KMS-11 (cell line): Measurements from ENCODE around the gene DNAJC13.

ENCODE experiments used
- H2AFZ ChIP-seq: fragments of 200-600 bp; sonication (generic); 2 replicates; pipeline ENCODE4 v1.6.1; 2016; ENCODE audit warnings: antibody characterized with exemption, mixed run types, low read depth
- H3K27ac ChIP-seq: fragments of 200-600 bp; sonication (generic); 2 replicates; pipeline ENCODE4 v1.6.1; 2016; ENCODE audit warnings: mild to moderate bottlenecking, mixed run types
- H3K27me3 ChIP-seq: fragments of 200-600 bp; sonication (generic); 2 replicates; pipeline ENCODE4 v1.6.1; 2017; ENCODE audit warnings: mild to moderate bottlenecking, low read depth, mixed run types, moderate library complexity; ENCODE audit not compliant: insufficient read depth
- H3K36me3 ChIP-seq: fragments of 200-600 bp; sonication (generic); 2 replicates; pipeline ENCODE4 v1.6.1; 2017; ENCODE audit warnings: mild to moderate bottlenecking, mixed run types; ENCODE audit not compliant: insufficient read depth
- H3K4me1 ChIP-seq: fragments of 200-600 bp; sonication (generic); 2 replicates; pipeline ENCODE4 v1.6.1; 2016; ENCODE audit warnings: mild to moderate bottlenecking, low read depth, mixed run types; ENCODE audit not compliant: poor library complexity, severe bottlenecking
- H3K4me2 ChIP-seq: fragments of 200-600 bp; sonication (generic); 2 replicates; pipeline ENCODE4 v1.7.0; 2016; ENCODE audit warnings: mild to moderate bottlenecking, mixed run types
- H3K4me3 ChIP-seq: fragments of 200-600 bp; sonication (generic); IDR thresholded peaks from 2 replicates; pipeline ENCODE4 v1.6.1; 2017; ENCODE audit warnings: low read depth, low read length, mixed read lengths; ENCODE audit not compliant: insufficient read depth
- H3K79me2 ChIP-seq: fragments of 200-600 bp; sonication (generic); 2 replicates; pipeline ENCODE4 v1.6.1; 2016; ENCODE audit warnings: low read depth, mixed run types; ENCODE audit not compliant: insufficient read depth
- H3K9ac ChIP-seq: fragments of 200-600 bp; sonication (generic); 2 replicates; pipeline ENCODE4 v1.6.1; 2016; ENCODE audit warnings: mild to moderate bottlenecking, mixed run types
- H4K20me1 ChIP-seq: fragments of 200-600 bp; sonication (generic); 2 replicates; pipeline ENCODE4 v1.6.1; 2016; ENCODE audit warnings: mild to moderate bottlenecking, mixed run types; ENCODE audit not compliant: insufficient read depth
- TF ChIP-seq, protein P1 (sequence below): fragments of 200-600 bp; sonication (generic); conservative IDR thresholded peaks from 2 replicates; pipeline ENCODE4 v1.6.1; 2017; ENCODE audit warnings: low read depth, mild to moderate bottlenecking, antibody characterized with exemption, low read length, moderate library complexity, mixed read lengths

Gene DNAJC13

DNA sequence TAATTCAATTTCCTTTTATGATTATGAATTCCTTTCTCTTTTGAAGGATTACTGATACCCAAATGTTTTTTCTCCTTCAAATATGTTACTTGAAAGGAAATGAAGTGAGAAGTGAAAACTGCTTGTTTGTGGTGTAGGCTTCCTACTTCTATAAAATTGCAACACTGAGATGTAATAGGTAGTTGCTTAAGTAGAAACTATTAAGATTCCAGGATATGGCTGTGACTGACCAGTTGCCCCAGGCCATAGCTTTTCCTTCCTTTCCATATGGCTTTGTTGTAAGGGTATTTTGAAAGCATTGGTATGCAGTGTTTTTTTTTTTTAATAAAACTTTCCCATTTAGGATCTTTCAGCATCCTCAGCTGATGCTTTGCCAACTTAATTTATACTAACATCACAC is 28.5 kb downstream of the DNAJC13 start:
- H3K36me3 ChIP-seq, result no peaks in the 10 kb centered on the region
- peaks cover 4% of the 10 kb centered on the region; the same call in 1 of the 2 replicates for H3K79me2 ChIP-seq
- H4K20me1 ChIP-seq, result no peaks in the 10 kb centered on the region
- TF ChIP-seq, protein P1, sequence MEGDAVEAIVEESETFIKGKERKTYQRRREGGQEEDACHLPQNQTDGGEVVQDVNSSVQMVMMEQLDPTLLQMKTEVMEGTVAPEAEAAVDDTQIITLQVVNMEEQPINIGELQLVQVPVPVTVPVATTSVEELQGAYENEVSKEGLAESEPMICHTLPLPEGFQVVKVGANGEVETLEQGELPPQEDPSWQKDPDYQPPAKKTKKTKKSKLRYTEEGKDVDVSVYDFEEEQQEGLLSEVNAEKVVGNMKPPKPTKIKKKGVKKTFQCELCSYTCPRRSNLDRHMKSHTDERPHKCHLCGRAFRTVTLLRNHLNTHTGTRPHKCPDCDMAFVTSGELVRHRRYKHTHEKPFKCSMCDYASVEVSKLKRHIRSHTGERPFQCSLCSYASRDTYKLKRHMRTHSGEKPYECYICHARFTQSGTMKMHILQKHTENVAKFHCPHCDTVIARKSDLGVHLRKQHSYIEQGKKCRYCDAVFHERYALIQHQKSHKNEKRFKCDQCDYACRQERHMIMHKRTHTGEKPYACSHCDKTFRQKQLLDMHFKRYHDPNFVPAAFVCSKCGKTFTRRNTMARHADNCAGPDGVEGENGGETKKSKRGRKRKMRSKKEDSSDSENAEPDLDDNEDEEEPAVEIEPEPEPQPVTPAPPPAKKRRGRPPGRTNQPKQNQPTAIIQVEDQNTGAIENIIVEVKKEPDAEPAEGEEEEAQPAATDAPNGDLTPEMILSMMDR, result no peak
- H3K4me3 ChIP-seq, result no peak overlapping the region
- peaks cover 68% of the 10 kb centered on the region for H3K4me1 ChIP-seq
- no peak overlapping the region for H3K27ac ChIP-seq
- peak overlapping the region; percentile 22 for H3K4me2 ChIP-seq
- no peak overlapping the region for H3K9ac ChIP-seq
- no peaks in the 10 kb centered on the region for H3K27me3 ChIP-seq
- no peak overlapping the region for H2AFZ ChIP-seq

DNA sequence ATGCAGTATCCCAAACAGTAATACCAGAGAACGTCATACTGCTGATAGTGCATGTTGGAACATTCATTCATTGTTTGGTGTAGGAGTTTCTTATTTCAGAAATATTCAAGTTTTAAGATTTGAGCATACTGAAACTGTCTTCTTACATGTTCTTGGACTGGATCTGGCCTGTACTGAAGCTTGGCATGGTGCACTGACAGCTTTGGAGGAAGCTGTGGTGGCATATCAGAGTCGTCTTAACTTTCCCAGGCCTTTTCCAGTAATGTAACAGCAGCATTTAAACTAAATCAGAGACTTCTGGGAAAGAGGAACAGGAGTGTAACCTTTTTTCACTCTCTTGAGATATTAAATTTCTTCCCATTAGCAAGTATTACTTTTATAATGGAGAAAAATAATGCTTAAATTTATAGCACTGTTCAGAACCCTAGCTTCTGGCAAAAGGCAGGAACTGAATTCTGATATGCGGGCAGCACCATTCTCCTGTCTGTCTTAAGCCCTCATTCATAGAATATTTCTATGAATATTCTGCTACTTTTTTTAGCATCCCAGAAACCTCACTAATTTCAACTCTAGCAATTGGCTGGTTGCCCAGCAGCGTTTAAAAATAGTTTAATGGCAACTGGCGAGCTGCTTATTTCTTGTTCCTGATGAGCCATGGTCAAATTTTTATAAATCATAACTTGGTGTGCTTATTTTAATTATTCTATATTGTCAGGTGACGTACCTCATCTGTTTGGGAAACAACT is 31.1 kb downstream of the DNAJC13 start:
- H3K27ac ChIP-seq, result peak overlapping the region; percentile 77
- no peaks in the 10 kb centered on the region for H3K36me3 ChIP-seq
- peaks cover 68% of the 10 kb centered on the region for H3K4me1 ChIP-seq
- peak overlapping the region; percentile 97 for H3K4me2 ChIP-seq
- peak overlapping the region; percentile 13; the same call in 1 of the 2 replicates for H3K9ac ChIP-seq
- H3K27me3 ChIP-seq, result no peaks in the 10 kb centered on the region
- no peaks in the 10 kb centered on the region for H4K20me1 ChIP-seq
- H3K4me3 ChIP-seq, result peak overlapping the region; percentile 37
- peak overlapping the region; percentile 31 for H2AFZ ChIP-seq
- peaks cover 4% of the 10 kb centered on the region; the same call in 1 of the 2 replicates for H3K79me2 ChIP-seq
- TF ChIP-seq, protein P1, result no peak

DNA sequence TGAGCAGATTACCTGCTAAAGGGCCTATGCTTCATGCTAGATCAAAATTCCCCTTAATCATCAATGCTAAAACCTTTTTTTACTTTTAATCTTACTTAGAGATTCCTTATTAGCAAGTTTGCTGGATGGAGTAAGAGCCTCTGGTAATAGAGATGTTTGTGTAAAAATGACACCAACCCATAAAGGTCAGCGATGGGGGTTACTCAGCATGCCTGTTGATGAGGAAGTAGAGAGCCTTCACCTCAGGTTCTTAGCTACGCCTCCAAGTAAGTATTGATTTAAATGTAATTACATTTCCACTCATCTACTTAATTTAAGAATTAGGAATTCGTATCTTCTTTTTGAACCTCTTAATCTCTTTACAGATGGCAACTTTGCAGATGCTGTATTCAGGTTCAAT is 38.8 kb downstream of the DNAJC13 start:
- TF ChIP-seq, protein P1, result no peak
- Histone ChIP-seq H3K27ac (no peak overlapping the region), H3K4me1 (no peaks in the 10 kb centered on the region), H4K20me1 (no peaks in the 10 kb centered on the region), H3K79me2 (no peaks in the 10 kb centered on the region), H3K36me3 (peaks cover 6% of the 10 kb centered on the region; the same call in 1 of the 2 replicates), H3K4me2 (no peak overlapping the region), H3K27me3 (no peaks in the 10 kb centered on the region), H2AFZ (no peak overlapping the region), H3K9ac (no peak overlapping the region), H3K4me3 (no peak overlapping the region)

DNA sequence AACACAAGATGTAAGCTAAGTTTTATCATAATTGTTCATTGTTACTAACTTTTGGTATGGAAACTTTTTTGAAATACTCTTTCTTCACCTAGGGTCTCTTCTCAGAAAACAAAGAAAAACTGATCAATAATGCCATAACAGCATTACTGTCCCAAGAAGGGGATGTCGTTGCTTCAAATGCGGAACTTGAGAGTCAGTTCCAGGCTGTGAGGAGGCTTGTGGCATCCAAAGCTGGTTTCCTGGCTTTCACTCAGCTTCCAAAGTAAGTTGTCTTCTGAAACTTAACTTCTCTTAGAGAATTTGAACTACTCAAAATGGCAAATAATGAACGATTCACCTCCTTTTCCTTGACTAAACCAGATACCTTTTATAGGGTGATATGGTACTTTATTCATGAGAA is 39.3 kb downstream of the DNAJC13 start:
- TF ChIP-seq, protein P1, result no peak
- Histone ChIP-seq H3K4me2 (no peak overlapping the region), H3K27me3 (no peaks in the 10 kb centered on the region), H3K79me2 (no peaks in the 10 kb centered on the region), H3K27ac (no peak overlapping the region), H4K20me1 (no peaks in the 10 kb centered on the region), H2AFZ (no peak overlapping the region), H3K9ac (no peak overlapping the region), H3K4me3 (no peak overlapping the region), H3K36me3 (peaks cover 6% of the 10 kb centered on the region; the same call in 1 of the 2 replicates), H3K4me1 (no peaks in the 10 kb centered on the region)
